Measurements from ENCODE around the gene SMPD3. TPM values are rescaled to one million over a fixed set of nuclear protein-coding genes. Genes with fewer than 3 reads are reported as not detected.

The SMPD3 gene
- total and polyA plus RNA-seq, 7 donors, result 0.49 to 29.7 (median 2.8) TPM

- Histone ChIP-seq H3K4me3 (no peak overlapping the region), H3K27ac (no peak overlapping the region), H3K9me3 (no peaks in the 10 kb centered on the region), H3K27me3 (no peaks in the 10 kb centered on the region), H3K4me1 (peaks cover 0 to 4% (median 0%) of the 10 kb centered on the region in 4 donors), H3K36me3 (peaks cover 14 to 79% (median 59%) of the 10 kb centered on the region in 4 donors)
- DNase-seq, result no peak
- WGBS, 2 donors, result 85 to 89% methylated on average over 5 of the region's 5 CpGs
- TF ChIP-seq POLR2AphosphoS5 (IDR thresholded peaks at IDR 0.05) (no peak), CTCF (IDR thresholded peaks at IDR 0.05) (no peak), EP300 (IDR thresholded peaks at IDR 0.05) (no peak), POLR2A (IDR thresholded peaks at IDR 0.05) (no peak)
- intact Hi-C loops (cut with DNase I), result no loop called here
These were observed 91.4 kb downstream of the SMPD3 start for GRCh38 chr16:68356919-68357286.

- Histone ChIP-seq H3K9me3 (no peaks in the 10 kb centered on the region), H3K27me3 (no peaks in the 10 kb centered on the region), H3K36me3 (peaks cover 16 to 84% (median 61%) of the 10 kb centered on the region in 4 donors), H3K4me3 (no peak overlapping the region), H3K27ac (no peak overlapping the region), H3K4me1 (no peaks in the 10 kb centered on the region)
- DNase-seq, result no peak
- TF ChIP-seq EP300 (IDR thresholded peaks at IDR 0.05) (no peak), POLR2AphosphoS5 (IDR thresholded peaks at IDR 0.05) (no peak), CTCF (IDR thresholded peaks at IDR 0.05) (no peak)
- intact Hi-C loops (cut with DNase I), result no loop called here
- WGBS, 2 donors, result 52 to 80% methylated on average over 28 of the region's 28 CpGs
These were observed 91.9 kb downstream of the SMPD3 start for GRCh38 chr16:68356249-68356918.

- H3K4me3 ChIP-seq, result no peak overlapping the region
- DNase-seq, result no peak
- no peaks in the 10 kb centered on the region for H3K4me1 ChIP-seq
- H3K27ac ChIP-seq, result no peak overlapping the region
- TF ChIP-seq EP300 (IDR thresholded peaks at IDR 0.05) (no peak), CTCF (IDR thresholded peaks at IDR 0.05) (no peak), POLR2AphosphoS5 (IDR thresholded peaks at IDR 0.05) (no peak), POLR2A (IDR thresholded peaks at IDR 0.05) (no peak)
- no peaks in the 10 kb centered on the region for H3K27me3 ChIP-seq
- no peaks in the 10 kb centered on the region for H3K9me3 ChIP-seq
- intact Hi-C loops (cut with DNase I), result no loop called here
- 80 to 89% methylated on average over 28 of the region's 28 CpGs for WGBS, 2 donors
- peaks cover 16 to 90% (median 64%) of the 10 kb centered on the region in 4 donors for H3K36me3 ChIP-seq
These were observed 92.7 kb downstream of the SMPD3 start for GRCh38 chr16:68355447-68356248.

GRCh38 chr16:68354816-68355215, 93.5 kb downstream of the SMPD3 start:
- TF ChIP-seq EP300 (IDR thresholded peaks at IDR 0.05), result no peak
- no peak for DNase-seq
- 93 to 96% methylated on average over 9 of the region's 9 CpGs for WGBS, 2 donors
- Histone ChIP-seq H3K27me3 (no peaks in the 10 kb centered on the region), H3K36me3 (peaks cover 16 to 97% (median 67%) of the 10 kb centered on the region in 4 donors), H3K27ac (no peak overlapping the region), H3K9me3 (no peaks in the 10 kb centered on the region), H3K4me1 (no peaks in the 10 kb centered on the region), H3K4me3 (no peak overlapping the region)
- intact Hi-C loops (cut with DNase I), result no loop called here

- Histone ChIP-seq H3K27ac (no peak overlapping the region), H3K27me3 (no peaks in the 10 kb centered on the region), H3K36me3 (peaks cover 24 to 98% (median 73%) of the 10 kb centered on the region in 4 donors), H3K9me3 (no peaks in the 10 kb centered on the region), H3K4me1 (no peaks in the 10 kb centered on the region), H3K4me3 (no peak overlapping the region)
- DNase-seq, result no peak
- TF ChIP-seq POLR2AphosphoS5 (IDR thresholded peaks at IDR 0.05) (no peak), POLR2A (IDR thresholded peaks at IDR 0.05) (no peak), CTCF (IDR thresholded peaks at IDR 0.05) (no peak), EP300 (IDR thresholded peaks at IDR 0.05) (no peak)
- WGBS, 2 donors, result 89 to 94% methylated on average over 13 of the region's 13 CpGs
- intact Hi-C loops (cut with DNase I), result no loop called here
These were observed 94.9 kb downstream of the SMPD3 start for GRCh38 chr16:68353366-68353765.

Measured in sigmoid colon (tissue), 7 donors.